Lung (tissue), 12 donors: ENCODE data around the gene GUCY2D. TPM values are rescaled to one million over a fixed set of nuclear protein-coding genes. Genes with fewer than 3 reads are reported as not detected.

Source experiments
- ATAC-seq: fragments of 200-7000 bp; cut with Tn5 transposase; one replicate; pipeline ENCODE4 v1.9.1; 2020; ENCODE audit warnings: moderate number of reproducible peaks; ENCODE audit not compliant: insufficient read depth, low FRiP score
- DNase-seq, 3 donors: peaks; one replicate each; pipeline ENCODE4 v3.0.0-alpha.2; 2013 to 2017
- H3K27ac ChIP-seq, 2 donors: one replicate each; pipeline ENCODE4 v1.5.1; 2013; ENCODE audit warnings: mild to moderate bottlenecking in 2 of 2, moderate library complexity in 2 of 2, control low read depth in 1 of 2, inconsistent platforms in 1 of 2, low read depth in 1 of 2, low read length in 1 of 2
- H3K27me3 ChIP-seq, 3 donors: one replicate each; pipeline ENCODE4 v1.5.1; 2013; ENCODE audit warnings: low read length in 2 of 3; ENCODE audit not compliant: control insufficient read depth in 3 of 3, insufficient read depth in 3 of 3
- H3K36me3 ChIP-seq, 4 donors: one replicate each; pipeline ENCODE4 v1.5.1; 2013; ENCODE audit warnings: low read length in 4 of 4, mild to moderate bottlenecking in 1 of 4, moderate library complexity in 1 of 4; ENCODE audit not compliant: control insufficient read depth in 4 of 4, insufficient read depth in 4 of 4
- H3K4me1 ChIP-seq, 5 donors: one replicate each; pipeline ENCODE4 v1.5.1; 2013; ENCODE audit warnings: low read length in 5 of 5, mild to moderate bottlenecking in 2 of 5, moderate library complexity in 1 of 5; ENCODE audit not compliant: control insufficient read depth in 5 of 5, insufficient read depth in 5 of 5
- H3K4me3 ChIP-seq: one replicate; pipeline ENCODE4 v1.5.1; 2013; ENCODE audit warnings: mild to moderate bottlenecking, control low read depth, moderate library complexity
- H3K9ac ChIP-seq, 2 donors: one replicate each; pipeline ENCODE4 v1.5.1; 2013; ENCODE audit warnings: low read length in 2 of 2, control low read depth in 1 of 2; ENCODE audit not compliant: insufficient read depth in 1 of 2
- H3K9me3 ChIP-seq, 4 donors: one replicate each; pipeline ENCODE4 v1.5.1; 2013; ENCODE audit warnings: low read length in 3 of 4, mild to moderate bottlenecking in 1 of 4, moderate library complexity in 1 of 4; ENCODE audit not compliant: control insufficient read depth in 4 of 4, insufficient read depth in 3 of 4
- whole genome bisulfite sequencing, 2 donors: extraction: QIAGEN DNeasy Blood & Tissue Kit; methylation state at CpG; one replicate each; pipeline ENCODE4 v1.1.7; 2013; 5-methylcytosine and 5-hydroxymethylcytosine counted together
- polyA plus RNA-seq, 2 donors: library from polyadenylated mRNA; stranded (reverse); fragments of 200-250 nt; gene quantifications; one replicate each; pipeline ENCODE4 v1.2.1, GENCODE V29; 2013
- total RNA-seq, 2 donors: library from RNA; depleted of rRNA in 1 of 2; stranded (reverse); fragments of >200 nt in 1 of 2; gene quantifications; one replicate each; pipeline ENCODE4 v1.2.1, GENCODE V29; 2014 to 2021
- TF ChIP-seq, protein P1 (sequence below): IDR thresholded peaks from 2 replicates; pipeline ENCODE4 v1.5.1; 2012; ENCODE audit warnings: mild to moderate bottlenecking; ENCODE audit errors: control extremely low read depth, extremely low read depth
- donor health status: control.
- donor health status: control.
- donor health status: Bipolar disorder and iron deficiency.
- donor health status: healthy.
- donor health status: DM: yes; HTN: yes; CAD: no.

The GUCY2D gene
- total and polyA plus RNA-seq, 4 donors, result 0.20 to 1.8 (median 0.39) TPM

DNA sequence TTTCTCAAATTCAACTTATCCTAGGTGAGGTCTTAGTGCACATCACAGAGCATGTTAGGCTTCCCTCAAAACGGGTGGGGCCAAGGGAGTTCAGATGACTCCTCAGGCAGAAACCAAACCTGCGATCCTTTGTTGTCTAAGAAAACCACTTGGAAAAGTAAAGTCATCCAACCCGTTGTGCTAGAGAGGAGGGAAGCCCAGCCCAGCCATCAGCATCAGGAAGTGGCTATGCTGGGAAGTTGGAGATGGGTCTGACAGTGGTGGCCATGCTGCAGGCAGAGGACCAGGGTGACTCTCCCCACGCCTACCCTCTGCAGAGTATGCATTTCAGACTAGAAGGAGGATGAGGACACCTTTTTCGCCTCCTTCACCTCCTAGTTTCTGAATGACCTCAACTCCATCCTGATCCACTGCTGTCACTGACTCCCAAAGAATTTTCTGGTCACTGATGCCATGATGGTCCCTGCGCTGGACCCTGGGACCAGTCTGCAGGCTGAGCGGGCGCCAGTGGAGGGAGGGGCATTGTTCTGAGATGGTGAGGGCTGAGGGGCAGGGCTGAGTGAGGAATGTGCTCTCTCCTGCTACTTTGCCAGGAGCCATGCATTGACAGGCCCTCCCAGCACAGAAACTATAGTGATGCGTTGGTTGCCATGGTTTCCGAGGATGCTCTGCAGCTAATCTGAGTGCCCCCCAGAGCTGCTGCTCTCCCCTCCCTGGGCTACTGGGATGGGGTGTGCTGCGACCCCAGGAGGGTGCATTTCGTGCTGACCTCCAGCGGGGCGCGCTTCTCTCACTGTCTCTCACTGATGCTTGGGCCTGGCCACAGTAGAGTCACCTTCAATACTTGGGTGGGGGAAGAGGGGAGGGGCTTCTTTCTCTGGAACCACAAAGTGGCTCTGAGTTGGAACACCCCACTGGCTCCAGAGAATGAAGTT, 64.7 kb downstream of the GUCY2D start:
- no peak for ATAC-seq
- H3K9me3 ChIP-seq, result no peaks in the 10 kb centered on the region
- 72 to 83% methylated on average over 15 of the region's 15 CpGs for WGBS, 2 donors
- H3K9ac ChIP-seq, result no peak overlapping the region
- DNase-seq, result no peak
- H3K27me3 ChIP-seq, result peaks cover 0 to 46% (median 44%) of the 10 kb centered on the region in 3 donors
- no peaks in the 10 kb centered on the region for H3K36me3 ChIP-seq
- H3K27ac ChIP-seq, result no peak overlapping the region
- no peak overlapping the region for H3K4me3 ChIP-seq
- H3K4me1 ChIP-seq, result peaks cover 0 to 10% (median 4%) of the 10 kb centered on the region in 5 donors
- TF ChIP-seq, protein P1, sequence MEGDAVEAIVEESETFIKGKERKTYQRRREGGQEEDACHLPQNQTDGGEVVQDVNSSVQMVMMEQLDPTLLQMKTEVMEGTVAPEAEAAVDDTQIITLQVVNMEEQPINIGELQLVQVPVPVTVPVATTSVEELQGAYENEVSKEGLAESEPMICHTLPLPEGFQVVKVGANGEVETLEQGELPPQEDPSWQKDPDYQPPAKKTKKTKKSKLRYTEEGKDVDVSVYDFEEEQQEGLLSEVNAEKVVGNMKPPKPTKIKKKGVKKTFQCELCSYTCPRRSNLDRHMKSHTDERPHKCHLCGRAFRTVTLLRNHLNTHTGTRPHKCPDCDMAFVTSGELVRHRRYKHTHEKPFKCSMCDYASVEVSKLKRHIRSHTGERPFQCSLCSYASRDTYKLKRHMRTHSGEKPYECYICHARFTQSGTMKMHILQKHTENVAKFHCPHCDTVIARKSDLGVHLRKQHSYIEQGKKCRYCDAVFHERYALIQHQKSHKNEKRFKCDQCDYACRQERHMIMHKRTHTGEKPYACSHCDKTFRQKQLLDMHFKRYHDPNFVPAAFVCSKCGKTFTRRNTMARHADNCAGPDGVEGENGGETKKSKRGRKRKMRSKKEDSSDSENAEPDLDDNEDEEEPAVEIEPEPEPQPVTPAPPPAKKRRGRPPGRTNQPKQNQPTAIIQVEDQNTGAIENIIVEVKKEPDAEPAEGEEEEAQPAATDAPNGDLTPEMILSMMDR, result no peak

DNA sequence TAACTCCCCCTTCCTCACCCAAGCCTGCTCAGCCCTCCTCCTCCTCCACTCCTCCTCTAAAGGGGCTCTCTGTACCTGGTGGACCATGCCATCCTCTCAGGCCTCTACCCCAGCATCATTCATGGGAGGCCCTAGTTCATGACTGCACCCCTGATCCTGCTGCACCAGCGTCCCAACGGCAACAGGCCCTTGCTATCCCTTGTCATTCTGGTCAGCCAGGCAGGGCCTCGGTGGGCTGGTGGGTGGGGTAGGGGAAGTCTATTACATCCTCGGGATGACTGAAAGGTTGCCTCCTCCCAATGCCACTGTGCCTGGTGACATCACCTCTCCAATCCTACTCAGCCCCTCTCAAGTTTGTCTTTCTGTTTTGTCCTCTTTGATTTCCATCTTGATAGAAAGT, 65.4 kb downstream of the GUCY2D start:
- no peak for ATAC-seq
- TF ChIP-seq, protein P1, result no peak

DNA sequence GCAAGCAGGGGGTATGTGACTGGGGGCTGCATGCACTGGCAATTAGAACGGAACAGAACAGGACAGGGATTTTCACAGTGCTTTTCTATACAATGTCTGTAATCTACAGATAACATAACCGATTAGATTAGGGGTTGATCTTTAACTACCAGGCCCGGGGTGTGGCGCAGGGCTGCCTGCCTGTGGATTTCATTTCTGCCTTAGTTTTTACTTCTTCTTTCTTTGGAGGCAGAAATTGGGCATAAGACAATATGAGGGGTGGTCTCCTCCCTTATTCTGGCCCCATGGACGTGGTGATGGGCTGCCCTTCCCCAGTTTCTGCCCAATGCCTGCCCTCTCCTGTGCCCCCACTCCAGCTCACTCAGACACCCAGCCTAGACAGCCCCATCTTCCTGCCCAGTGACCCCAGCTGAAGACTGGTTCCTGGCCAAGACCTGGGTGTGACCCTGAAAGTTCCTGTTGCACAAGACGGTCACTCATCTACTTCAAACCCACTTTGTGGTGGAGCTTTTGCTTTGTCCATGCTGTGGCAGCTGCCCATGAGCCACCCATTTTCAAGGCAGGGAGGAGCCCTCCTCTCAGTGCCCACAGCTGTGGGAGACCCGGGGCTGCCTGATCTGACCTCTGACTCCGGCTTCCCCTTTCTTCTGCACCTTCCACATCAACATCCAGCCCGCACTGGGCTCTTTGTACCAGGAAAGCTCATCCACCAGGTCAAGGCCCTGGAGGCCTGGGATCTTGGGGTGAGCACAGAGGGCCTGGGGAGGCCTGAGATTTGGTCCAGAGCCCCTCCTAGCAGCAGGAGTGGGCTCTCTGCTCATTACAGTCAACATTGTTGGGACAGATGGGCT, 66.5 kb downstream of the GUCY2D start:
- ATAC-seq (peak; percentile 35), DNase-seq (no peak)
- Histone ChIP-seq H3K36me3 (no peaks in the 10 kb centered on the region), H3K27me3 (peaks cover 0 to 47% (median 42%) of the 10 kb centered on the region in 3 donors), H3K27ac (peak overlapping the region in 1 of 2 donors; percentile 5), H3K4me3 (no peak overlapping the region), H3K9ac (no peak overlapping the region), H3K4me1 (peaks cover 0 to 21% (median 0%) of the 10 kb centered on the region in 5 donors), H3K9me3 (no peaks in the 10 kb centered on the region)
- WGBS, 2 donors, result 51 to 55% methylated on average over 9 of the region's 9 CpGs
- TF ChIP-seq, protein P1, result no peak

More for the DNA sequence above, 65.4 kb downstream of the GUCY2D start:
- no peak overlapping the region for H3K9ac ChIP-seq
- H3K4me3 ChIP-seq, result no peak overlapping the region
- 57 to 62% methylated on average over 4 of the region's 4 CpGs for WGBS, 2 donors
- no peaks in the 10 kb centered on the region for H3K36me3 ChIP-seq
- H3K9me3 ChIP-seq, result no peaks in the 10 kb centered on the region
- no peak for DNase-seq
- peaks cover 0 to 46% (median 42%) of the 10 kb centered on the region in 3 donors for H3K27me3 ChIP-seq
- H3K4me1 ChIP-seq, result peaks cover 0 to 13% (median 2%) of the 10 kb centered on the region in 5 donors
- no peak overlapping the region for H3K27ac ChIP-seq
